Cardiac septum (tissue), 1 donor: ENCODE measurements around the gene DCAF15. TPM values are rescaled to one million over a fixed set of nuclear protein-coding genes. Genes with fewer than 3 reads are reported as not detected.

Experiments
- DNase-seq: peaks from one replicate; pipeline ENCODE4 v3.0.0-alpha.2; 2020; ENCODE audit warnings: low spot score
- intact Hi-C: fragments of 100-400 bp; cut with DNase I; formaldehyde crosslinking; loops from one replicate; pipeline ENCODE4 v1.14.0; 2022
- total RNA-seq: library from RNA; stranded (reverse); fragmentation: NEBNext Ultra II Directional; extraction: Animal tissue kit (Norgen Biotek cat#: 25700); gene quantifications from one replicate; pipeline ENCODE4 v1.2.1, GENCODE V29; 2021
- donor health status: DM: no; HTN: no; CAD: no.

Gene DCAF15
- total RNA-seq, 1 donor from 2014 or later = 17.0 TPM

- no peak for DNase-seq
- intact Hi-C loops = no loop called here
Observed at GRCh38 chr19:13929340-13929739, 23.0 kb upstream of the DCAF15 start.

DNA sequence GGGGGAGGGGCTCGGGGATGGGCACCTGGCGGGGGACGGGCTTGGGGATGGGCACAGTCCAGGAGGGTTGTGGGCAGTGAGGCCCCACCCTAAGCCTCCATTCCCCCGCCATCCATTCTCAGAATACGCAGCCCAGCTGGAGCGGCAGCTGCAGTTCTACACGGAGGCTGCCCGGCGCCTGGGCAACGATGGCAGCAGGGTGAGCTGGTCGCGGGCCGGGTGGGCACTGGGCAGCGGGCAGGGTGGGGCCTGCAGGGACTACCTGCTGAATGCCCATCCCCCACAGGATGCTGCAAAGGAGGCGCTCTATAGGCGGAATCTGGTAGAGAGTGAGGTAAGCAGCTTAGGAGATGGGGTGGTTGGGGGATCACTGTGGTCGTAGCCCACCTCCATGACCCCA is 22.4 kb upstream of the DCAF15 start:
- DNase-seq = no peak
- intact Hi-C loops = no loop called here

GRCh38 chr19:13930402-13930801 is 21.9 kb upstream of the DCAF15 start:
- no peak for DNase-seq
- intact Hi-C loops = no loop called here

GRCh38 chr19:13931391-13932148 is 20.7 kb upstream of the DCAF15 start:
- intact Hi-C loops = no loop called here
- DNase-seq = no peak

DNA sequence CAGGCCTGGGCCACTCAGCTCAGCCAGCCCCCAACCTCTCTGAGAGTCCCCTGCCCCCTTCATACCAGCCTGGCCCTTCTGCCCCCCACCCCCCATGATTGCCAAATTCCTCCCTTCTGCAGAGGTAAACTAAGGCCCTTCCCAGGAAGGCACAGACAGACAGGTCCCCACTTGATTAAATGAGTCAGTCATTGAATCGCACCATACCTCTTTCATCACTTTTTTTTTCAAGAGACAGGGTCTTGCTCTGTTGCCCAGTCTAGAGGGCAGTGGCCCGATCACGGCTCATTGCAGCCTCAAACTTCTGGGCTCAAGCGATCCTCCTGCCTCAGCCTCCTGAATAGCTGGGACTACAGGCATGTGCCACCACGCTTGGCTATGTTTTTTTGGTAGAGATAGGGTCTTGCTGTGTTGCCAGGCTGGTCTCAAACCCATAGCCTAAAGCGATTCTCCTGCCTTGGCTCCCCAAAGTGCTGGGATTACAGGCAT is 20.1 kb upstream of the DCAF15 start:
- no peak for DNase-seq
- intact Hi-C loops = no loop called here

- intact Hi-C loops = no loop called here
- DNase-seq = no peak
Observed at GRCh38 chr19:13932911-13933393, 19.4 kb upstream of the DCAF15 start.

GRCh38 chr19:13934785-13935109 is 17.6 kb upstream of the DCAF15 start:
- DNase-seq = no peak
- intact Hi-C loops = no loop called here

DNA sequence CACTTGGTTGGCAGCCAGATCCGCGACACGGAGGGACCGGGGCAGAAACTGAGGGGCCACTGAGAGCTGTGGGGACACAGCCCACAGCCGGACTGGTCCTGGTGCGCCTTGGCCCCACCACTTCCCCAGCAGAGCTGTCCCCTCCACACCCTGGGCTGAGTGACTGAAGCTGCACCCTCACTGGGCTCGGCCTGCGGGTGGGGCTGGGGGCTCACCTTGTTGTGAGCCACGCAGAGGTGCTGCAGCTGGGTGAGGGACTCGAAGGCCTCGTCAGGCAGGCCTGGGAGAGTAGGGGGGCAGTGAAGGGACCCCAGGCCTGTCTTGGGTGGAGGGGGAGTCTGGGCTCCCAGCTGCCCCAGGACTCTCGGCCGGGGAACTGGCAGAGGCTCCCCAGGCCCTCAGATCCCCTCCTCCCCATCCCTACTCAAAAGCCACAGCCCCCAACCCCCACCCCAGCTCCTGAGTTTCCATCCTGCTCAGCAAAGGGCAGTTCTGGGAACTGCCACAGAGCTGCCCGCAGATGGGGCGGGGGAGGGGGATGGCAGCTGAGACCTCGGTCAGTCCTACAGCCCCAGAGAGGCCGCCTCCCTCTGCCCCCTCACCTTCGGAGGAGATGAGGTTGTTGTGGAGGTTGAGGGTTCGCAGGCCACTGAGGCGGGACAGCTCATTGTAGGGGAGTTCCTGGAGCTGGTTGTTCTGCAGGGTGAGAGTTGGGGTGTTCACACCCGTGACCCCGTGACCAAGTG is 16.4 kb upstream of the DCAF15 start:
- intact Hi-C loops = no loop called here
- no peak for DNase-seq

GRCh38 chr19:13937479-13938300 is 14.6 kb upstream of the DCAF15 start:
- no peak for DNase-seq
- intact Hi-C loops = no loop called here

DNA sequence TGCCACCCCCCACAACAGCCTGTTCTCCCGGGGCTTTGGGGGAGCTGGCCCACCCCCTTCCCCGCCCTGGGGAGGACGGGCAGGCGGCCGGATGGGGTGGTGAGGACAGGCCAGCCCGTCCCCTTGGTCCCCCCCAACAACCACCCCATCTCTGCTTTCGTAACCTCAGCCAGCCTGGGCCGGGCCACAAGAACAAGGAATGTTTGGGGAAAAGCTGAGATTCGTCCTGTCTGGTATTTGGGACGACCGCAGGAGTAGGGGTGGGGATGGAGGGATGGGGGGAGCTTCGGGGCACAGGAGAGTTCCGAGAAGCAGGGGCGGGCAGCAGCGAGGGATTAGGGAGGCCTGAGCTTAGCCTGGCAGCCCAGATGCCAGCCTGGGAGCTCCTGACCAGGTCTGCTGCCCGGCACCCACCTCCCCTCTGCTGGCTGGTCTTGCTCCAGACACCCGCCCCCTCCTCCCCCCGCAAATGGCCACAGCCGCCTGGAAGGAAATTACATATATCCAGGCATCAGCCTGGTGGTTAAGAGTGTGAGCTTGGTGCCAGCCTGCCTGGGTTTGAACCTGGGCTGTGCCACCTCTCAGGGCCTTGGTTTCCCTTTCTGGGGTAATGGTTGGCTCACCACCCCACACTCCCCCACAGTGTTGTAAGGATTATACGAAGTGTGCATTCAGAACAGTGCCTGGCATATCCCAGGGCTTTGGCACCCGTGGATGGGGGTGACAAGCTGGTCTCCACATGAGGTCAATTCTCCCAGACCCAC is 13.8 kb upstream of the DCAF15 start, which contains the start of gene PODNL1:
Gene PODNL1 (minus strand): TSS at position 117 of the 764 bp plus-strand sequence. CDS start 236 bp downstream, outside the sequence.
- intact Hi-C loops = no loop called here
- no peak for DNase-seq

DNA sequence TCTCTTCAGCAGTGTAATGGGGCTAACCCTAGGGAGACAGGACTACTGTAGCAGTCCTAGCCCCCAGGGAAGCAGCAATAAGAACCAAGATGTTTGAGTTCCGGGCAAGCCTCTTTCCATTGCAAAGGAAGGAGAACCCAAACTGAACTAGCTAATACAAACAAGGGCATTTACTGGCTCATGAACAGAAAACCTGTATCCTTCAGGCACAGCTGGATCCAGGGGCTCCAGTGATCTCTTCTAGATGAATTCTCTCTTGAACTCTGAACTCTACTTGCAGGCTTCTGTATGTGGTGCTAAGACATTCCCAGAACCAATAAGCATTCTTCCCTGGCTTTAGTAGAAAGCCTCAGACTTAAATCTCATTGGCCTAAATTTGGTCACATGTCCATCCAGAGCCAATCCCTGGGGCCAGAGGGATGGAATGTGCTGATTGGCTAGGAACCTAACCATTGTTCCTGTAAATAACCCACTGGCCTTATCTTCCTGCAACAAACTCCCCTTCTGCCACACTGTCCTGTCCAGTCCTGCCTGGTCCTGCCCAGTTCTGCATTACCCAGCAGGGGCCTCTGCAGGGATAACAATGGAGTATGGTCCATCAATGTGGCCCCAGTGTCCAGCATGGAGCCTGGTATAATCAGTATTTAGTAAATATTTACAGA is 10.2 kb upstream of the DCAF15 start:
- no peak for DNase-seq
- intact Hi-C loops = no loop called here

- DNase-seq = no peak
- intact Hi-C loops = no loop called here
Observed at GRCh38 chr19:13946414-13946813, 5.9 kb upstream of the DCAF15 start.

- intact Hi-C loops = loop anchor here (5.0 kb wide), 1 partner anchor 44 kb away; the partner anchor contains the start of genes BRME1 and CC2D1A
- DNase-seq = no peak
Observed at GRCh38 chr19:13951043-13951442, 1.3 kb upstream of the DCAF15 start.

DNA sequence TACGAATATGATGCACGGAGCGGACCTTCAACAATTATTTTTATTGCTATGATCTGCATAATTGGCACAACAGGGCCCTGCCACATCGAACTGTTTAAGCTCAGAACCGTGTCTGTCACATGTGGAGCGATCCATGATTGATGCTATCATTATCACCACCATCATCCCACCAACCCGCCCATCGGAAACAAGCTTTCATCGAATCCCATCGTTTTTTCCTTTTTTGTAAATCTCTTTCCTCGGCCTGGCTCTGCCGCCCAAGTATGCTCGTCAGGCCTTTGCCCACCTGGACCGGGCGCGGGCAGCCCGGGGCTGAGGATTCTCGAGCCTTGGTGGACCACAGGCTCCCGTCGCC is 533 bp upstream of the DCAF15 start:
- intact Hi-C loops = loop anchor here (2.0 to 5.0 kb wide), 2 partner anchors 44 to 55 kb away; partner anchors contain the start of genes BRME1, CC2D1A and RFX1
- no peak for DNase-seq

- intact Hi-C loops = loop anchor here (2.0 to 5.0 kb wide), 2 partner anchors 46 to 54 kb away; partner anchors contain the start of genes BRME1, CC2D1A and RFX1
- DNase-seq = no peak
Observed at GRCh38 chr19:13952931-13953531, 722 bp downstream of the DCAF15 start.

- intact Hi-C loops = loop anchor here (5.0 kb wide), 1 partner anchor 47 kb away; the partner anchor contains the start of genes BRME1 and CC2D1A
- DNase-seq = no peak
Observed at GRCh38 chr19:13954185-13954584, 1.9 kb downstream of the DCAF15 start.

GRCh38 chr19:13955662-13956364 is 3.5 kb downstream of the DCAF15 start:
- intact Hi-C loops = no loop called here
- DNase-seq = no peak

DNA sequence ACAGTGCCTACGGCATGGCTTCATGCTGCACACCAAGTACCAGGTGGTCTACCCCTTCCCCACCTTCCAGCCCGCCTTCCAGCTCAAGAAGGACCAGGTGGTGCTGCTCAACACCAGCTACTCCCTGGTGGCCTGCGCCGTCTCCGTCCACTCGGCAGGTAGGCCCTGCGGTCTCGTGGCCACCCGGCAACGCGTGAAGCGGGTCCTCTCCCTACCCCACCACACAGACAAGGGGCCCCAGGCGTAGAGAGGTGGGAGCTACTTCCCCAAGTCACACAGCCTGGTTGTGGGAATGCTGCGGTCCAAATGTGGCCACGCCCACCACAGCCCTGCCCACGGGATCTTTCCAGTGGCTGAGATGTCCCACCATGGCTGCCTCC is 4.0 kb downstream of the DCAF15 start:
- intact Hi-C loops = no loop called here
- DNase-seq = no peak
